ENCODE data around the gene KPNA5.
A peak's percentile ranks its signal among the peaks of the same experiment; 100 is the strongest.
"Not testable (repeated sequence)": the region's sequence is repeated elsewhere in the genome, so short reads cannot be mapped to it uniquely, and the experiment has no call there.

KPNA5 gene

DNA sequence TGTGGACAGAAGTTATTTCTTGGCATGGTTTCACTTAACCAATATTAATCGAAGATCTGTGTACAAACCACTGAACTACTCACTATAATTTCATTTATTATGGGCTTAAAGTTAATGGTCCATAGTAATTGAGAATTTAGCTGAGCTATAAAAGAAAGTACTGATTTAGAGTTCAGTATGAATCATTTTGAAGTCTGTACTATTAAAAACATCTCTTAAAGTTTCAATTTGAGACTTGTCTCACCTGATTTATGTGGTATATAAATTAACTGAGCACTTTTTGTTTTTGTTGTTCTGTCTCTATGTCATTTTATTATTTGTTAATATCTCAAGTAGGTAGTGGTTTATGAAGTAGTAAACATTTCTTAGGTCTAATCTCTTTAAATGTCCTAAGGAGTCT, 24.9 kb downstream of the KPNA5 start:
- no peak for DNase-seq

DNA sequence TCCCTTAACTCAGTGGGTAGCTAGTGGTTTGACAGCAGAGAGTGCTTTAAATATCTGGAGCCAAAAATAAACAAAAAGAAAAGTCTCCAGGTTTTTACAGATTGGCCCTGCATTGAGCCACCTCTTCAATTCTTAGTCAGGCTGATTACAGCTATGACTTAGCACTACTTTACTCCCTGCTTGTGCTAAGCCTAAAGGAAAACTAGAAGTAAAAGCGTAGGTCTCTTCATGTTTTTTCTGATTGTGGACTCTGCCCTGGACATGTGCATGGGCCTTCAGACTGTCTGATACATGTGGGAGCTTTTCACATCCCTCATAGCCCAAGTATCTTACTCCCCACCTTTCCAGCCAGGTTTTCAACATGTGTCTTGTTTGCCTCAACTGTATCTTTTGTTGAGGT, 33.3 kb downstream of the KPNA5 start:
- DNase-seq, result no peak

DNA sequence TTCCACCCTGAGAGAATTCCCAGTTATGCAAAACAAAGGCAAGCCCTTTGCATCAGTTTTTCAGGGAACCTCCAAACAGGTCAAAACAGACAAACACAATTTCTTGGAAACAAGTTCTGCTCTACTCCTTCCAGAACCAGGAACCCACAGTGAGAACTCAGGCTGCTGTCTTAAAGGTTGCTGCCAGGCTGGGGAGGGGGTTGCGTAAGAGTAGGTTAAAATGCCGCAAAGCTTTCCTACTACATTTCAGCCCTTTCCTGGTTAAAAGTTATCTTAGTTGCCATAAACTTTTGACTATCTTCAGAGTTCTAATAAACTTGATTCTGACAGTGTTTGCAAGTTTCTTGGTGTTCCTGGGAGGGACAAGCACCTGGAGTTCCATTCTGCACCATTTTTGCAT, 33.8 kb downstream of the KPNA5 start:
- no peak for DNase-seq

DNA sequence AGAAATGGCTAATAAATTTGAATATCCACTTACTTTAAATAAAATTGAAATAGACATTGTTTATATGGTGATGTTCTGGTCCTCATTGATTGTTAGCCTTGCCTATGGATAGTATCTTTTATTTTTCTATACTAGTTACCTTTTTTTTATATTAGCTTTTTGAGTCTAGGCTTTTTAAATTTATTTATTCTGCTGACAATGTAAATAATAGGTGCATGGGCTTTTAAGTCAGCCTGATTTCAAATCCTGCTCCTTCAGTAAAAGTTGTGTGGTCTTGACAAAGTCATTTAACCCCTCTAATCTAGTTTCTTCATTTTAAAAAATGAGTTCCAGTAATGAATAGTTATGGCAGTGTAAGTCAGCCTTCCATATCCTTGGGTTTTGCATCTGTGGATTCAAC, 45.9 kb downstream of the KPNA5 start:
- DNase-seq, result no peak

DNA sequence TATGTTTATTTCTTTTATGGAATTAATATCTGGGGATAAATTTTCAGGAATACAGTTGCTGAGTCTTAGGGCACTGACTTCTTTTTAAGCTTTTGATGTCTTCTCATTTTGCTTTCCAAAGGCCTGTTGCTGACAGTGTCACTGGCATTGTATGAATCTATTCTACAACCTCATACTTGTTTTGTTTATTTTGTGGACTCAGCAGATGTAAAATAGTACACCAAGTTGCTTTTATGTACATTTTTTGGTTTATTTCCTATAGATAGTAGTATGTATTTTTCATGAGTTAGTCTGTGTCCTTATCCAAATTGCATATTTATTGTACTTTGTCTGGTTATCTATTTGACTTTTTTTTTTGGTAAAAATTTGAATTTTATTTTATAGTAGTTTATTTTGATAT, 49.5 kb downstream of the KPNA5 start:
- no peak for DNase-seq

DNA sequence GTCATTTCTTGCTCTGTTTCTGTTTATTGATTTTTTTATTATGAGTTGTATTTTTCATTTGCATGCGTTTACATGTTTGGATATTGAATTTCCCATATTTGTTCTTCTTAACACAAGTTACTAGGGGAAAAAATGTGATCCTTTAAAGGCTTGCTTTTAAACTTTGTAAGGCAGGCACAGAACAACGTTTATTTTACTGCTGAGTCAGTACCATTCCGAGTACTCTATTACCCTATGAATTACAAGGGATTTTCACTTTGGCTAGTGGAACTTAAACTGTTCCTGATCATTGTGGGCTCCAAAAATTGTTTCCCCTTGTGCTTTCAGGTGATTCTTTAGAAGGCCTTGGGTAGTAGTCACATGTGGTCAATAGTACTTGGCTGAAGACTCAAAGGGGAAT, 56.0 kb downstream of the KPNA5 start:
- no peak for DNase-seq

DNA sequence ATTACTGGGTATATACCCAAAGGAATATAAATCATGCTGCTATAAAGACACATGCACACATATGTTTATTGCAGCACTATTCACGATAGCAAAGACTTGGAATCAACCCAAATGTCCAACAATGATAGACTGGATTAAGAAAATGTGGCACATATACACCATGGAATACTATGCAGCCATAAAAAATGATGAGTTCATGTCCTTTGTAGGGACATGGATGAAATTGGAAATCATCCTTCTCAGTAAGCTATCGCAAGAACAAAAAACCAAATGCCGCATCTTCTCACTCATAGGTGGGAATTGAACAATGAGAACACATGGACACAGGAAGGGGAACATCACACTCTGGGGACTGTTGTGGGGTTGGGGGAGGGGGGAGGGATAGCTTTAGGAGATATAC, 59.5 kb downstream of the KPNA5 start:
- DNase-seq, result not testable (repeated sequence)

DNA sequence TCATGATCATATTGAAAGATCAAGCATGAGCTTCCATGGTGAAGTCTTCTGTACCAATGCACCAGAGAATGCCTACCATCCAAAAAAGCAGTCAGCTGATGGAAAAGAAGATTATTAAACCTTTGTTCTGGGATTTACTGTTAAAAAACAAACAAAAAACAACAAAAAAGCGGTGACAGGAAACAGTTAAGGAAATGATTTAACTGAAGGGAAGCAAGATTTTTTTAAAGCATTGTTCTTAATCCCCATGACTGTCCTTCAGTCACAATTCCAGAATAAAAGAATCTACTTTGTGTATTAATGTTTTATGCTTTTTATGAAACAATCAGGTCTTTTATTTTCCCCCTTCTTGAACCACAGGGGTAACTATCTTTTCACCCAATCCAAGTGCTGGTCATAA, 60.6 kb downstream of the KPNA5 start:
- no peak for DNase-seq

DNA sequence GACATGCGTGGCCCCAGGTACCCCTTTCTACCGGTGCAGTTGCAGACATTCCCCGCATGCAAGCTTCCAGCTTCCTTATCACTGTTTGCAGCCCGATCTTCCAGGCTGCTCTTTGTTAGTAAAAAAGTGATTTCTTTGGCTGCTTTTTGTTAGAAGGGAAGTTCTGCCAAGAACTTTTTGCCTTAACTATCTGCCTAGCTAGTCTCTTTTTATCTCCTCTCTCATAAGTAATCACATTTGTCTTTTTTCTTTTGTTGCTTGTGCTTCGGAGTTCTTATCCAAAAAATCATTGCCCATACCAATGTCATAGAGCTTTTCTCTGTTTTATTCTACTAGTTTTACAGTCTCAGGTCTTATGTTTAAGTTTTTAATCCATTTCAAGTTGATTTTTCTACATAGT, 64.2 kb downstream of the KPNA5 start:
- no peak for DNase-seq

DNA sequence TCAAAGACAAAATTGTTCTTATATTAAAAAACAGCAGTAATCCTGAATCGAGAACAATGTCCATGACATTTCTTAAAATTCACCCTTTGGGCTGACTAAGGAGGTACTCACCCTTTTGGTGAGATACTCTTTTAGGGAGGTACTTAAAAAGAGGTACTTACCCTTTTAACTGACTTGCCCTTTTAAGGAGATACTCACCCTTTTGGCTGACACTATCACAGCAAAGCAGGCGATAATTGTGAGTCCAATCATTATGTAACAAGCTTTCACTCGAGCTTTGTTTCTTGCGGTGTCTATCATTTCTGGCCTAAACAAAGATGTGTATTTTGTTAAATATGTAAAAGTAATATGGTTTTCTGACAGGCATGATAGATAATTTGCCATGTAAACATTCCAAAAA, 80.8 kb downstream of the KPNA5 start:
- DNase-seq, result no peak

DNA sequence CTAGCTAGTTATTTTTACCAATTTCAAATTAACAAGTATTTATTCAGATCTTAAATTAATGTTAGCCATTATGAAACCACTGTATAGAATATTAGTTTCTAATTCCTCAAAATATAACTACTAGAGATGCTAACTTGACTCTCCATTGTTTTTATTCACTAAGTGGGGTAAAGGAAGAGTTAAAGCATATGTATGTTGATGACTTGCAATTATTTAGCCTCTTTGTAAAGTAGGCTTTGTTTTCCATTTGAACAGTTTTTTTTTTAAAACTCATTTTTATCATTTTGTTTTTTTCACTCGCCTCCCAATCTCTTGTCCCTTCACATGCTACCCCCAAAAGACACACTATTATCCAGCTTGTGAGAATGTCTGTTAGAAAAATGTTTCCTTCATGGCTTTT, 81.2 kb downstream of the KPNA5 start:
- no peak for DNase-seq

DNA sequence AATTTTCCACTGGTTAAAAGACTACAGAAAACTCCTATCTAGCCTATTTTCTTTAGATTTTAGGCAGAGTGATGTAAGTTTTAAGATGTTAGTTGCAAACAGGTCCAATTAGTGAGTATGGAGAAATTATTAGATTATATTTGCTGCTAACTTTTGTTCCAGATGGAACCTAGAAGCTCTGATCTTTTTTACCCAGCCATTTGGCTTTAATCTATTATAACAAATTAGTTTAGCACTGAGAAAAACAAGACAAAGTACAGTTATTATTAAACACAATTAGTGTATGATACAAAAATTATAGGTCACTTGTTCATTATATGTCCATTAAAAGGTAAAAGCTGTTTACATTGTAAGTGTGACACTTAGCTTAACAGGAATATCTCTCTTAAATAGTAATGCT, 82.0 kb downstream of the KPNA5 start:
- DNase-seq, result no peak

DNA sequence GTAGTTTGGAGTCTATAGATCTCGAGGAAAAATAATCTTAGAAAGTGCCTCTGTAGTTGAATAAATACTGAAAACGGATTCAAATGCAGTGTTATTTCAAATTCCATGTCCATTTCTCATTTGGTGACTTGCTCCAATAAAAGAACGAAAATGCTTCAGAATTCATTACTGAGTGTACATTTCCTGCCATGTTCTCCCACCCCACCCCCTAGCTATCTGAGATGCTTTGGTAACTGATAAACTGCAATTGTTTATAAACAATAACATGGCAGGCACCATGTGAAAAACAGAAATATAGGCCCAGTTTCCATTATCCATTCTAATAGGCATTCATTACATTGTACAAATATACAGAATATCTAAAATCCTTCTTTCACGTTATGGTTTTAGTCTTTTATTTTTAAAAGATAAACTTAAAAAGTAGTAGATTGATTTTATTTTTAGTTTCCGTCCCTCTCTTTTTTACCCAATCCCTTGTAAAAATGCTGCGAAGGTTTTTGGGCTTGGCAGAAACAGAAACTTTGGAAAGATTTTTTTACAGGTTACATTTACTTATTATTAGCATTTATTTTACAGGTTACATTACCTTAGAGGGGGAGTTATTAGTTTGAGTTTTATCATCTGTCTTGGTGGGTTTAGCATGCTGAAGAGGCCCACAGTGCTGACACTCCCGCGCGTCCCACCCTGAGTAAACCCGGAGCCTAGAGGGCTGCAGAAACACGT, 83.1 kb downstream of the KPNA5 start:
- DNase-seq, result no peak

DNA sequence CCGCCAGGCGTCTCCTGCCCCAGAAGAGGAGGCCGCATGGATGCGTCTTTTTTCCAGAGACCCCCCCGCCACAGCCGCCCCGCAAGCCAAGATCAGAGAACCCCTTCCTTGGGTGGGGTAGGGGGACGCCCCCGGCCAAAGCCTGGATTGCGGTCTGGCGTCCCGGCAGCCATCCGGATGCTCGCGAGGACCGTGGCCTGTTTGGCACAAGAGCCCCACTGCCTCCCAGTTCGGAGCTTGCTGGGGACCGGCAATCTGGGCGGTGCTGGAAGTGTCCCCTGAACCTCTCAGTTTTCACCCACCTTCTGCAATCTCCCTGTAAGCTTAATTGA, 83.6 kb downstream of the KPNA5 start:
- peak; percentile 26 for DNase-seq

DNA sequence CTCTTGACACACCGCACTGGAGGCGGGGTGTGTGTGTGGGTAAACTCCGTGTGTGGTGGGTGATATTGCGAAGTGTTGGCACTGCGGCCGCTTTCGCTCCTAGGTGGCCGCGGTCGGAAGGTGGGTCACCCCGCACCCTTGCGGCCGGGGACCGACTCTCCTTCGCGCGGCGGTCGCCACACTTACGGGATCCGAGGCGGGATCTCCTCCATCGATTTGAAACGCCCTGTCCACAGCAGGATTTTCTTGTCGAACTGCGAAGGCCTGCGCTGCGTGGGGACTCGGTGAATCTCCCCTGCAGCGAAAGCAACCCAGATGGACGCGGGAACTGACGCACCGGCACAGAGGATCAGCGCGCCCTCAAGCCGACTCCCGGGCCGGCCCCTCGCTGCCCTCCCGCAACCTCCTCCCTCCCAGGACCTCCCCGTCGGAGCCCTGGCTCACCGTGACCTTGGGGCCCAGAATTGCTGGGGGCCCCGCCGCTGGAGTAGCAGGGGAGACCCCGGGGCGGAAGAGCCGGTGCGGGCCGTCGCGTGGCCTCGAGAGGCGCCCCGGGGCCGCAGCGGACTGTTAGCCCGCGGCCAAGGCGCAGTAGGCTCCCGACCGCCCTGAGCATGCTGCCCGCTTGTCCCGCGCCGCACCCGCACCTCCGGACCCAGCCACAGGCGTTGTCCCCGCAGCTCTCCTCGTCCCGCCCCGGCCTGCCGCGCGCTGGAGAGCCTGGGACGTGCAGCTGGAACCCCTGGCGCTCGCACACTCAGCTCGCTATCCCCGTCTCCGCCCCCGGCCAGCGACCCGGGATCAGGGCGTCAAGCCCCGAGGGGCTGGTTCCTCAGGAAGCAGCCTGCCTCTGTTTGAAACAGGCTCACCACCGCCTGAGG, 84.2 kb downstream of the KPNA5 start, which contains the start of gene FAM162B:
Gene FAM162B (minus strand): TSS at position 759 of the 881 bp plus-strand sequence. CDS start 143 bp downstream, at position 616.
- peak; percentile 67 for DNase-seq

DNA sequence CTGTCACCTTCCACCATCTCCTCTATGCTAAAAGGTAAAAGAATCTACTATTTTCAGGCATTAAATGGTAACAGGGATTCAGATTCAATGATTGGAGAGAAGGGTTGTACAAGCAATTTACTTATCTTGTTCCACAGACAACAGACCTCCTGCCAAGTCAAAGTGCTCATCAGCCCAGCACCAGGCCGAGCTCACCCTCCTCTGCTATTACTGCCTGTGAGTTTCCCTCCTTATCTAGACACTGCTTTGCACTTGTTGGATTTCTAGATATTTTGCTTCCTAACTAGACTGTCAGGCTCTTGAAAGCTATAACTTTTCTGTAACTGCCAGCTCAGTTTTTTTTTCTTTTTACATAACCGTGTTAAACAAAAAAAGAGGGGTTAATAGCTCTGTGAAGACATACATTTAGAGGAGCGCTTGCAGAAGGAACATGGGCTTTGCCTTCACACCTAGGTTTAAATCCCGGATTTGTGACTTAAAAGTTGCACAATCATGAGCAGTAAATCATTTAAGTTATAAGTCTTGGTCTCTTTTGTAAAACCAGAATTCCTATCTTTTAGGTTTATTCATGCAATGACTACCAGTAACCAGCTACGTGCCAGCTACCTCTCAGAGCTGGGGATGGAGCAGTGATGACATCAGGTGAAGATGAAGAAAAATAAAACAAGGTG, 85.6 kb downstream of the KPNA5 start:
- DNase-seq, result no peak

DNA sequence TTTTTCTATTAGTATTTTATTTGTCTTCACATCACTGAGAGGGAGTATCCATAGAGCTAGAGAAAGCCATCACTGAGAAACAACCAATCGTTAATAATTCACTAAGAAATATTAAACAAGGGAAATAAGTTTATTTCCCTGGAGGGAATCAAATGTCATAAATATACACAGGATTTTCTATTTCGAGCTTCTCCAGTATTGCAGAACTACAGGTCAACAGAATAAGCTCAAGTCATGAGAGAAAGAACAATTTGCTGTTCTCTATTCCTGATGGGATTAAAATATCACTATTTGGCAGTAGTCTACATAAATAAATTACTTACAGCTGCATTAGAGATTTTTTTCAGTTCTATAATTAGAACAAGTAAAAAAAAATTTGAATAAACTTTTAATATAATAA, 86.7 kb downstream of the KPNA5 start:
- no peak for DNase-seq

DNA sequence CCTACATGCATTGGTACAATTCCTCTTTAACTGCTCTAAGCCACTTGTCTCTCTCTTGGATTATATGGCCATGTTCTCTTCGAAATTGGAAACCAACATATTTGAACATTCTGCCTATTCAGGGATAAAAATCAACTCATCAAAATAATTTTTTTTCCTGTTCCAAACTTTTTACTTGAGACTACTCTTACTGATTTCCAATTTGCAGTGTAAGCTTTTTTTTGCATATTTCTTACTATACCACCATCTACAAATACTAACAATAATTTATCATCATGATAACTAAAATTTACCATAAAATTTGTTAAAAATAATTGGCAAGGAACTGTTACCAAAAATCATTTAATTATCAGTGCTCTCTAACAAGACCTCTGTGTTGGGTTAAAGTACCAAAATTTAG, 91.4 kb downstream of the KPNA5 start:
- no peak for DNase-seq

DNA sequence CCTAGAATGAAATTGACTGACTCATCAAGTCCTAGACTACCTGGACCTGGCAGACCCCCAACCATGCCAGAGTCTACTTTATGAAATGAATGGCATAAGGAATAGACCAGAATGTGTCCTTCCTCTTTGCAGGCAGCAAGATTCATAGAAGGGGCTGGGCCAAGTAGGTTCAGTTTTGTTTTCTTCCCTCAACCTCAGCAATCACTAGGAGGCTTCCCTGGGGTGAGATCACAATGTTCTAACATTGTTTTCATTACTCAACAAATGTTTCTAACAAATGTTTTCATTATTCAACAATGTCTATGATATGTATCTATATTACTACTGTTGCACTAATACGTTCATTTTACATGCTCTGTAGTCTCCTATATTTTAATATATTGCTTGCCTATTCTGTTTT, 92.9 kb downstream of the KPNA5 start:
- DNase-seq, result no peak

DNA sequence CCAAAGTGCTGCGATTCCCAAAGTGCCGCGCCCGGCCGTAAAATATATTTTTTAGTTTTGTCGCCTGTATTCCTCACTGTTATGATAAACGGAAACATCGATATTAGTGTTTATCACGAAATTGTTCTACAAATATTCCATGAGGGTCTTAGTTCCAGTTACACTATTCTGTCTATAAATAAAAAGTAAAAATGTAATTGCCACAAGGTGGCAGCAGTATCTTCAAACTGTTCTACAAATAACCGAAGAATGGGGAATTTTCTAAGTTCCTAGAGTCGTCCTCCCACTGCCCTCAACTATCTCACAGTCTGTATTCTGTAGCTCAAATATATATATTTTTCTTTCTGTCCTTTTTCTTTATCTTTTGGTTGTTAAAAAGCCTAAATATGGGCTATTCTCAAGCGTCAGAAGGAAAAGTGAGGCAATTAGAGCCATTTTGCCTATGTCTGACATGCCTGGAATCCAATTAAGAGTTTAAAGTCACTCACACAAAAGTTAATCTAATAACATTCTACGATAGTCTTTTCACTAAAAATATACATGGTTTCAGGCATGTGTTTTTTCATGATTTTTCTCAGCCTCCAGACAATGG, 98.7 kb downstream of the KPNA5 start:
- no peak for DNase-seq

DNA sequence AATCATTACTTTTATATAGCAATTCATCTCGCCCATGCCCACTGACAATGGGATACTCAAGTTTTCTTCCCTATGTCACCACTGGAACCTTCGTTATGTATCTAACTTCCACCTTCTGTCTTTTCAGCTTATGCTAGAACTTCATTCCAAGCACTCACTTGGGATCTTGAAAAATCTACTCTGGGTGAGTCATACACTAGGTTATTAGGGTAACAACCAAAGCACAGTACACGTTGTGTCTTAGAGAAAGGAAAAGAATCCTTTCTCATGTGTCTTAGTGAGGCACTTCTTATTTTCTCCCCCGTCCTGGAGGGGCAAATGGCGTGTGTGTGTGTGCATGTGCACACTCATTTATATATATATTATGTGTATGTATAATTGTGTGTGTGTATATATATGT, 102.8 kb downstream of the KPNA5 start:
- DNase-seq, result no peak
